Measurements from ENCODE around the gene STPG2. TPM values are rescaled to one million over a fixed set of nuclear protein-coding genes. Genes with fewer than 3 reads are reported as not detected.
A peak's percentile ranks its signal among the peaks of the same experiment; 100 is the strongest.

STPG2 gene
- total RNA-seq, 1 donor from 2014 or later = 2.5 TPM

DNA sequence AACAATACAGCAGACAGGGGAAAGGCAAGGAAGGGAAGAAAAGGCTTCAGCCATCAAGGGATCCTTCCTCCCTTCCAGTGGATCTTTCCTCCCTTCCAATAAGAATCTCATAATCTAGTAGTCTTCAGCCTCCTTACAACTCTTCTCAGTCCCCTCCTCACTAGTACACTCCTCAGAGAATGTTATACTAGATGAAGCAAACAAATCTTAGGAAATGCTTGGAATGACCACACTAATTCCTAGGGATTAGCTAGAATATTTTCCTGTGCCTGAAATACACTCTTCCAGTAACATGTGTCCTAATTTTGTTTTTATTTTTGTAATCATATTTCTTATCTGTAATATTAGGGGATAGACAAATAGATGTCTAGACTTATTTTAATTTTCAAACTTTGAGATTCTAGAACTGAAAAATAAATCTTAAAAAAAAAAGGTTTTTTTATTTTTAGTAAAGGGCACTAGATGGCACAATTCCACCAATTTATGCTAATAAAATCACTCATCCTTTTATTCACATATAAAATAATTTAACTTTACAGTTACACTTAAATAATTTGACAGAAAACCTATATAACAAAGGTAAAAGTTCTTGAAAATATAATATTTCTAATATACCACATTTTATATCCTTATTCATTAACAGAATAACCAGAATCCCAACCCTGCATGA, 7.0 kb upstream of the STPG2 start:
- DNase-seq (ENCODE audit: low spot score) = no peak
- Mint-ChIP-seq H3K27ac (ENCODE audit: unreplicated experiment) (peak overlapping the region; percentile 54), H3K36me3 (ENCODE audit: low read depth, unreplicated experiment) (no peaks in the 10 kb centered on the region), H3K9me3 (ENCODE audit: unreplicated experiment) (no peaks in the 10 kb centered on the region), H3K27me3 (ENCODE audit: unreplicated experiment) (peaks cover 2% of the 10 kb centered on the region), H3K4me3 (ENCODE audit: unreplicated experiment) (no peak overlapping the region), H3K4me1 (ENCODE audit: unreplicated experiment) (peaks cover 8% of the 10 kb centered on the region)
- TF ChIP-seq CTCF (IDR thresholded peaks at IDR 0.05; ENCODE audit: unreplicated experiment) = peak; percentile 39

DNA sequence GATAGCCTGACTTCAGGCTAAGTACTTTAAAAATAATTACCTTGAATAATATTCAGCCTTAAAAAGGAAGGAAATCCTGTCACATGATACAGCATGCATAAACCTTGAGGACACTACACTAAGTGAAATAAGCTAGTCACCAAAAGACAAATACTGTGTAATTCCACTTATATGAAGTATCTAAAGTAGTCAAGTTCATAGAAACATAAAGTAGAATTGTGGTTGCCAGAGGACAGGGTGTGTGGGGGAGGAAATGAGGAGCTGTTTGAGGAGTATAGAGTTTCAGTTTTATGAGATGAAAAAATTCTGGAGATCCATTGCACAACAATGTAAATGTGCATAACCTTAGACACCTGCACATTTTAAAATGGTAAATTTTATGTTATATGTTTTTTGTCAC, 5.6 kb upstream of the STPG2 start:
- H3K4me3 Mint-ChIP-seq (ENCODE audit: unreplicated experiment) = no peak overlapping the region
- DNase-seq (ENCODE audit: low spot score) = no peak
- H3K27me3 Mint-ChIP-seq (ENCODE audit: unreplicated experiment) = peaks cover 2% of the 10 kb centered on the region
- no peaks in the 10 kb centered on the region for H3K36me3 Mint-ChIP-seq (ENCODE audit: low read depth, unreplicated experiment)
- H3K4me1 Mint-ChIP-seq (ENCODE audit: unreplicated experiment) = peaks cover 9% of the 10 kb centered on the region
- TF ChIP-seq CTCF (IDR thresholded peaks at IDR 0.05; ENCODE audit: unreplicated experiment) = no peak
- H3K9me3 Mint-ChIP-seq (ENCODE audit: unreplicated experiment) = no peaks in the 10 kb centered on the region
- no peak overlapping the region for H3K27ac Mint-ChIP-seq (ENCODE audit: unreplicated experiment)

DNA sequence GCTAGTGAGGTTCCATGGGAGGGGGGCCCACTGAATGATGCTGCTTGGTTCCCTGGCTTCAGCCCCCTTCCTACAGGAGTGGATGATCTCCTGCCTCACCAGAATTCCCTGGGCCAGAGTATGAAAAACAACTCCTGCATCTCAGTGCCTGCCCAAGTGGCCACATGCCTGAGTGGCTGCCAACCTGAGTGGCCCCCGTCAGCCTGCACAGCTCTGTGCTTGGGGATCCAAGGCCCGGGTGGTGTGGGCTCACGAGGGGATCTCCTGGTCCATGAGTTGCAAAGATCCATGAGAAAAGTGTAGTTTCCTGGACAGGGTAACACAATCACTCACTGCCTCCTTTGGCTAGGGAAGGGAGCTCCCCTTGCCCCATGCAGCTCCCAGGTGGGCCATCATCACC, 17.1 kb downstream of the STPG2 start:
- Mint-ChIP-seq H3K4me3 (ENCODE audit: unreplicated experiment) (no peak overlapping the region), H3K27ac (ENCODE audit: unreplicated experiment) (no peak overlapping the region), H3K27me3 (ENCODE audit: unreplicated experiment) (no peaks in the 10 kb centered on the region), H3K9me3 (ENCODE audit: unreplicated experiment) (no peaks in the 10 kb centered on the region), H3K36me3 (ENCODE audit: low read depth, unreplicated experiment) (peaks cover 7% of the 10 kb centered on the region), H3K4me1 (ENCODE audit: unreplicated experiment) (no peaks in the 10 kb centered on the region)
- no peak for DNase-seq (ENCODE audit: low spot score)
- TF ChIP-seq CTCF (IDR thresholded peaks at IDR 0.05; ENCODE audit: unreplicated experiment) = no peak

GRCh38 chr4:98125585-98125984, 17.7 kb downstream of the STPG2 start:
- Mint-ChIP-seq H3K9me3 (ENCODE audit: unreplicated experiment) (no peaks in the 10 kb centered on the region), H3K4me1 (ENCODE audit: unreplicated experiment) (no peaks in the 10 kb centered on the region), H3K27ac (ENCODE audit: unreplicated experiment) (no peak overlapping the region), H3K36me3 (ENCODE audit: low read depth, unreplicated experiment) (peaks cover 7% of the 10 kb centered on the region), H3K4me3 (ENCODE audit: unreplicated experiment) (no peak overlapping the region), H3K27me3 (ENCODE audit: unreplicated experiment) (no peaks in the 10 kb centered on the region)
- no peak for TF ChIP-seq CTCF (IDR thresholded peaks at IDR 0.05; ENCODE audit: unreplicated experiment)
- DNase-seq (ENCODE audit: low spot score) = no peak

GRCh38 chr4:98117363-98117762, 25.9 kb downstream of the STPG2 start:
- TF ChIP-seq CTCF (IDR thresholded peaks at IDR 0.05; ENCODE audit: unreplicated experiment) = no peak
- Mint-ChIP-seq H3K27ac (ENCODE audit: unreplicated experiment) (no peak overlapping the region), H3K27me3 (ENCODE audit: unreplicated experiment) (peaks cover 2% of the 10 kb centered on the region), H3K4me3 (ENCODE audit: unreplicated experiment) (no peak overlapping the region), H3K36me3 (ENCODE audit: low read depth, unreplicated experiment) (no peaks in the 10 kb centered on the region), H3K9me3 (ENCODE audit: unreplicated experiment) (no peaks in the 10 kb centered on the region), H3K4me1 (ENCODE audit: unreplicated experiment) (no peaks in the 10 kb centered on the region)
- no peak for DNase-seq (ENCODE audit: low spot score)
